Hindlimb muscle (tissue), 1 donor: ENCODE data around the gene PKIG. TPM values are rescaled to one million over a fixed set of nuclear protein-coding genes. Genes with fewer than 3 reads are reported as not detected.

Experiments used
- polyA plus RNA-seq: library from polyadenylated mRNA; unstranded; fragments of 120-200 nt; gene quantifications from one replicate; pipeline ENCODE4 v1.2.1, GENCODE V29; 2013; ENCODE audit not compliant: insufficient read length

PKIG gene
- polyA plus RNA-seq, 1 donor = 57.2 TPM

Other genes starting within 250 kb of the PKIG start
- gene R3HDML, start 245.5 kb upstream of the PKIG start, polyA plus RNA-seq = not detected
- gene HNF4A, start 226.9 kb upstream of the PKIG start, polyA plus RNA-seq = 0.04 TPM
- 5.0 TPM for gene TTPAL, start 106.7 kb upstream of the PKIG start, polyA plus RNA-seq
- 54.0 TPM for gene SERINC3, start 60.5 kb upstream of the PKIG start, polyA plus RNA-seq
- gene ADA, start 69.1 kb downstream of the PKIG start, polyA plus RNA-seq = 6.0 TPM
- gene CCN5, start 132.8 kb downstream of the PKIG start, polyA plus RNA-seq = 0.15 TPM
- 0.40 TPM for gene KCNK15, start 163.3 kb downstream of the PKIG start, polyA plus RNA-seq
- gene RIMS4, start 228.0 kb downstream of the PKIG start, polyA plus RNA-seq = 9.0 TPM